Neural progenitor cell (in vitro differentiated cells): ENCODE measurements around the gene CENPP. TPM values are rescaled to one million over a fixed set of nuclear protein-coding genes. Genes with fewer than 3 reads are reported as not detected.

Source experiments
- DNase-seq: peaks from one replicate; pipeline ENCODE4 v3.0.0-alpha.2; 2016; ENCODE audit warnings: low spot score
- H2AFZ ChIP-seq: fragments of 200-600 bp; sonication (generic); replicated peaks from 2 replicates; pipeline ENCODE4 v1.6.1; 2016; ENCODE audit warnings: antibody characterized with exemption
- H3F3A ChIP-seq: fragments of 200-600 bp; sonication (generic); 2 replicates; pipeline ENCODE4 v1.6.1; 2016; ENCODE audit warnings: antibody characterized with exemption, low read depth
- H3K27ac ChIP-seq: fragments of 200-600 bp; sonication (generic); 2 replicates; pipeline ENCODE4 v1.5.1; 2016; ENCODE audit warnings: mild to moderate bottlenecking
- H3K27me3 ChIP-seq: fragments of 200-600 bp; sonication (generic); 2 replicates; pipeline ENCODE4 v1.6.1; 2016; ENCODE audit warnings: mild to moderate bottlenecking, moderate library complexity
- H3K36me3 ChIP-seq: fragments of 200-600 bp; sonication (generic); 2 replicates; pipeline ENCODE4 v1.5.1; 2016
- H3K4me1 ChIP-seq: fragments of 200-600 bp; sonication (generic); 2 replicates; pipeline ENCODE4 v1.6.1; 2016; ENCODE audit warnings: mixed run types
- H3K4me2 ChIP-seq: fragments of 200-600 bp; sonication (generic); 2 replicates; pipeline ENCODE4 v1.6.1; 2016
- H3K4me3 ChIP-seq: fragments of 200-600 bp; sonication (generic); 2 replicates; pipeline ENCODE4 v1.5.1; 2016
- H3K79me2 ChIP-seq: fragments of 200-600 bp; sonication (generic); 2 replicates; pipeline ENCODE4 v1.6.1; 2016; ENCODE audit warnings: low read depth
- H3K9ac ChIP-seq: fragments of 200-600 bp; sonication (generic); 2 replicates; pipeline ENCODE4 v1.6.1; 2016
- H3K9me3 ChIP-seq: fragments of 200-600 bp; sonication (generic); 2 replicates; pipeline ENCODE4 v1.5.1; 2016; ENCODE audit warnings: low read depth
- H4K20me1 ChIP-seq: fragments of 200-600 bp; sonication (generic); 2 replicates; pipeline ENCODE4 v1.6.1; 2016; ENCODE audit warnings: low read depth
- H3K27ac Mint-ChIP-seq: 3 replicates; pipeline ENCODE4 v1.8.0; 2021; ENCODE audit warnings: mixed read lengths
- H3K27me3 Mint-ChIP-seq: 2 replicates; pipeline ENCODE4 v1.8.0; 2022; ENCODE audit warnings: low read depth, mild to moderate bottlenecking, inconsistent platforms, moderate library complexity, mixed read lengths; ENCODE audit not compliant: insufficient read depth
- H3K36me3 Mint-ChIP-seq: 3 replicates; pipeline ENCODE4 v1.8.0; 2021; ENCODE audit warnings: mixed read lengths
- H3K4me1 Mint-ChIP-seq: 3 replicates; pipeline ENCODE4 v1.8.0; 2021; ENCODE audit warnings: mixed read lengths
- H3K4me3 Mint-ChIP-seq: 3 replicates; pipeline ENCODE4 v1.8.0; 2021; ENCODE audit warnings: mild to moderate bottlenecking, moderate library complexity, mixed read lengths
- H3K9me3 Mint-ChIP-seq: 3 replicates; pipeline ENCODE4 v1.8.0; 2020; ENCODE audit warnings: mixed read lengths
- CTCF ChIP-seq: fragments of 200-600 bp; sonication (generic); IDR thresholded peaks from 2 replicates; pipeline ENCODE4 v1.5.1; 2017; ENCODE audit warnings: antibody characterized with exemption, mild to moderate bottlenecking
- EZH2 ChIP-seq: fragments of 200-600 bp; sonication (generic); IDR thresholded peaks from 2 replicates; pipeline ENCODE4 v1.6.1; 2017; ENCODE audit warnings: antibody characterized with exemption, mild to moderate bottlenecking, moderate library complexity
- EZH2phosphoT487 ChIP-seq: fragments of 200-600 bp; sonication (generic); IDR thresholded peaks from 2 replicates; pipeline ENCODE4 v1.6.1; 2017; ENCODE audit warnings: antibody characterized with exemption
- total RNA-seq: library from RNA; depleted of rRNA; stranded (reverse); fragments of >200 nt; gene quantifications from 2 replicates; pipeline ENCODE4 v1.2.3, GENCODE V29; 2015; ENCODE audit warnings: low replicate concordance

Gene CENPP
- total RNA-seq, 1 donor from 2014 or later = 10.7 TPM

GRCh38 chr9:92510747-92511146 is 185.0 kb downstream of the CENPP start:
- DNase-seq = no peak
- H3K36me3 Mint-ChIP-seq = no peaks in the 10 kb centered on the region
- Histone ChIP-seq H3K27ac (no peak overlapping the region), H3K9me3 (no peaks in the 10 kb centered on the region), H3K79me2 (no peaks in the 10 kb centered on the region), H3K4me2 (no peak overlapping the region), H3K9ac (no peak overlapping the region), H3K36me3 (no peaks in the 10 kb centered on the region), H2AFZ (no peak overlapping the region), H3K4me1 (no peaks in the 10 kb centered on the region), H3K27me3 (no peaks in the 10 kb centered on the region), H4K20me1 (no peaks in the 10 kb centered on the region), H3K4me3 (no peak overlapping the region), H3F3A (no peaks in the 10 kb centered on the region)
- no peak for TF ChIP-seq EZH2phosphoT487
- no peak for TF ChIP-seq CTCF
- no peak for TF ChIP-seq EZH2
- no peaks in the 10 kb centered on the region for H3K9me3 Mint-ChIP-seq
- H3K4me1 Mint-ChIP-seq = no peaks in the 10 kb centered on the region
- H3K4me3 Mint-ChIP-seq = no peak overlapping the region
- peaks cover 2% of the 10 kb centered on the region for H3K27me3 Mint-ChIP-seq
- no peak overlapping the region for H3K27ac Mint-ChIP-seq

- Mint-ChIP-seq H3K9me3 (no peaks in the 10 kb centered on the region), H3K4me3 (no peak overlapping the region), H3K27me3 (no peaks in the 10 kb centered on the region)
Measured at GRCh38 chr9:92512622-92513021, 186.9 kb downstream of the CENPP start.

GRCh38 chr9:92513349-92513748 is 187.6 kb downstream of the CENPP start:
- H3K27me3 Mint-ChIP-seq = no peaks in the 10 kb centered on the region
- H3K4me1 ChIP-seq = peaks cover 10% of the 10 kb centered on the region

More at GRCh38 chr9:92512622-92513021, 186.9 kb downstream of the CENPP start:
- TF ChIP-seq EZH2 = no peak
- TF ChIP-seq EZH2phosphoT487 = no peak
- no peak for TF ChIP-seq CTCF
- Histone ChIP-seq H3K79me2 (no peaks in the 10 kb centered on the region), H3K4me2 (no peak overlapping the region), H3K36me3 (no peaks in the 10 kb centered on the region), H4K20me1 (no peaks in the 10 kb centered on the region), H3K27me3 (no peaks in the 10 kb centered on the region), H3K9ac (no peak overlapping the region), H3K9me3 (no peaks in the 10 kb centered on the region), H3K4me1 (peaks cover 10% of the 10 kb centered on the region), H3F3A (no peaks in the 10 kb centered on the region), H2AFZ (no peak overlapping the region), H3K27ac (no peak overlapping the region), H3K4me3 (no peak overlapping the region)
- Mint-ChIP-seq H3K36me3 (no peaks in the 10 kb centered on the region), H3K4me1 (peaks cover 2% of the 10 kb centered on the region), H3K27ac (no peak overlapping the region)
- DNase-seq = no peak

More at GRCh38 chr9:92513349-92513748, 187.6 kb downstream of the CENPP start:
- Histone ChIP-seq H3K27ac (no peak overlapping the region), H3K9me3 (no peaks in the 10 kb centered on the region), H3K79me2 (no peaks in the 10 kb centered on the region), H4K20me1 (no peaks in the 10 kb centered on the region), H3K4me2 (no peak overlapping the region), H3K9ac (no peak overlapping the region), H3K27me3 (no peaks in the 10 kb centered on the region), H3F3A (no peaks in the 10 kb centered on the region), H3K4me3 (no peak overlapping the region), H3K36me3 (no peaks in the 10 kb centered on the region), H2AFZ (no peak overlapping the region)
- no peak for DNase-seq
- Mint-ChIP-seq H3K4me3 (no peak overlapping the region), H3K9me3 (no peaks in the 10 kb centered on the region), H3K27ac (no peak overlapping the region), H3K36me3 (no peaks in the 10 kb centered on the region), H3K4me1 (peaks cover 2% of the 10 kb centered on the region)
- TF ChIP-seq CTCF (no peak), EZH2 (no peak), EZH2phosphoT487 (no peak)
